Ammon's horn (tissue), 1 donor: ENCODE results near the gene ZBTB8OS.

Source experiments
- DNase-seq: peaks from one replicate; pipeline ENCODE4 v3.0.0-alpha.2; 2016; ENCODE audit warnings: low spot score

Gene ZBTB8OS

DNA sequence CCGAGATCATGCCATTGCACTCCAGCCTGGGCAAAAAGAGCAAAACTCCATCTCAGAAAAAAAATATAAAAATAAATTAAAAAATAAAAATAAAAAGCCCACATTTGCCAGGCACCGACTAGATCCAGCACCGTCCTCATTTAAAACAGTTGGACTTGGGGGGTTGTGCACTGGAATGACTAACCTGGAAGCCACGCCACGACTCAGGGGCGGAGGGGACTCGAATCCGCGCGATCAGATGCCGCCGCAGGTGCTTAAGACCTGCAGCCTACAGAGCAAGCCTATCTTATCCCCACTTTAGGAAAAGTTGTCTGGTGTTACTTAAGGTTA lies 38.5 kb downstream of the ZBTB8OS start:
- DNase-seq = no peak

DNA sequence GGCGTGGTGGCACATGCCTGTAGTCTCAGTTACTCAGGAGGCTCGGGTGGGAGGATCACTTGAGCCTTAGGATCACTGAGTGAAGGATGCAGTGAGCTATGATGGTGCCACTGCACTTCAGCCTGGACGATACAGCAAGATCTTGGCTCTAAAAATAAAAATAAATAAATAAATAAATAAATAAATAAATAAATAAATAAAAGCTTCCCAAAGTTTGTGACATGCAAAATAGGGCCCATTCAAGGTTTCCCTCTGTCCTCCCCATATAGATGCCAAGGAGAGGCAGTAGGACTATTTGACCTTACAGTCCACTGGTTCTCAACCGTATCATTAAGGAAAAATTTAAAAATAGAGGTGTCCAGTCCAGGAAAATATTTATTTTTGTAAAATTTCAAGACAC lies 41.2 kb downstream of the ZBTB8OS start:
- no peak for DNase-seq

DNA sequence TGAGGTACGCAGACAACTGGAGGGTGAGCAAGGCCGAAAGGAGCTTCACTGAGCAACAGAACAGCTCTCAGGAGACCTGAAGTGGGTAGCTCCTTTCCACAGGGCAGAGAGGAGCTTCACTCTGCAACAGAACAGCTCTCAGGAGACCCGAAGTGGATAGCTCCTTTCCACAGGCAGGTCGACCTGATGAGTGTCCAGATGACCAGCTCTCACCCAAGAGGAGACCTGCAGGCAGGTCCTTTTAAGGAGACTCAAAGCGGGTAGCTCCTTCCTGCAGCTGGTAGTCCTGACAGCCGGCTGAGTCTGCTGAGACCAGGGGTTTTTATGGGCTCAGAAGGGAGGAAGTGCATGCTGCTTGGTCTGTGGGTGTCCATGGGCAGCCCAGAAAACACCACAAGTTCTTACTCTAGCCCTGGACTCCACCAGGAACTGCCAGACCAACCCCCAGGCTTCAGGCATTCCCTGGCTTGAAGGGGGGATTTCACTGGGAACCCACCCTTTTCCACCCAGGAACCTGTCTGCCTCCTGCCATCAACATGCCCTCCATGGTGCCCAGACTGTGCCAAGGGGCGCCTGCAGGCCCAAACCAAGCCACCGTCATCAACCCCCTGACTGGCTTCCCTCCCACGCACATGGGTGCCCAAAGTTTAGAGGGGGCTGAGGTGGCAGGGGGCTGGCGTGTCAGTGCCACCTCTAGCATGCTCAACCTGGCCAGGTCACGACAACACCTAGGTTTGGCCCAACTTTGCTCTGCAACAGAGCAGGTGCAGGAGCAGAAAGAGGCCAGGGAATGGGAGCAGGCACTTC lies 43.6 kb downstream of the ZBTB8OS start:
- DNase-seq = no peak

DNA sequence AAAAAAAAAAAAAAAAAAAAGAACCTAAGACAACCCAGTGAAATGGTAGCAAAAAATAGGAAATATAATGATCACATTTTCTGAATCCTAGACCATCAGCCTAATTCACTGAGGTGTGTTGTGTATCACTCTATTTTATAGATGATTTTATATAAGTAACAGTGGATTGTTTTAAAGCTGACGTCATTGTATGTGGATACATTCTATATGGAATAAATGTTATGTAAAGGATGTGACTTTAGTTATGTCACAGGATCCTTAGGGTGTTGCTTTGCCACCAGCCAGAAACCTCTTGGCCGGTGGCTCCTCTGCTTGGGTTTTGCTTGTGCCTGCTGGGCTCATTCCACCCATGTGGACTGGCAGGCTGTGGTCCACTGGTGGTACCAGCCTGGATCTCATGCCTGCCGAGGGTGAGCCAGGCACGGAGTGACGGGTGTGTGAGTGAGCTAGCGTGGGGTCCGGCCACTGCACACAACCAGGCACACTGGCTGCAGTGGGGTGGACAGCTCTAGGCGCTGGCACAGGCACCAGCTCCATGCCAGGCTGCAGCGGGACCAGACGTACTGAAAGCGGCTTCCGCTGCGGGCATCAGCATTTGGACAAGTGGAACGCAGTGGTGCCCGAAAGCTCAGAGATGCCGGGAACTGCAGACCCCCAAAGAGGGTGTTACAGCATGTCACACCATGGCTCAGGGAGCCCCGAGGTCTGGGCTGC lies 44.5 kb downstream of the ZBTB8OS start:
- no peak for DNase-seq

DNA sequence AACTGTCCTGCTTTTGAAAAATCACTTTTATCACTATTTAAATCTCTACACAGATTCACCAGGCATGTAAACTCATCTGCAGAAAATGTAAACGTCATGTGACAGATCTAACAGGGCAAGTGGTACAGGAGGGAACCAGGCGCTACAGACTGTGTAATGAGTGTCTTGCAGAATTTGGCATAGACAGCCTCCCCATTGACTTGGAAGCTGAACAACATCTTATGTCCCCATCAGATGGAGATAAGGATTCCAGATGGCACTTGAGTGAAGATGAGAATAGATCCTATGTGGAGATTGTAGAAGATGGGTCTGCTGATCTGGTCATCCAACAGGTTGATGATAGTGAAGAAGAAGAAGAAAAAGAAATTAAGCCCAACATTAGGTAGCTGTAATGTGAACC lies 50.3 kb downstream of the ZBTB8OS start:
- no peak for DNase-seq

DNA sequence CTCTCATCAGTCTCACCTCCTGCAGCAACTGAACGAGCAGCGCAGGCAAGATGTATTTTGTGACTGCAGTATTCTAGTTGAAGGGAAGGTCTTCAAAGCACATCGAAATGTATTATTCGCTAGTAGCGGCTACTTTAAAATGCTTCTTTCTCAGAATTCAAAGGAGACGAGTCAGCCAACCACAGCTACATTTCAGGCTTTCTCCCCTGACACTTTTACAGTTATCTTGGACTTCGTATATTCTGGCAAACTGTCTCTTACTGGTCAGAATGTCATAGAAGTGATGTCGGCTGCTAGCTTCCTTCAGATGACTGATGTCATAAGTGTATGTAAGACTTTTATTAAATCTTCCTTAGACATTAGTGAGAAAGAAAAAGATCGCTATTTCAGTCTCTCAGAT lies 57.4 kb downstream of the ZBTB8OS start:
- no peak for DNase-seq

DNA sequence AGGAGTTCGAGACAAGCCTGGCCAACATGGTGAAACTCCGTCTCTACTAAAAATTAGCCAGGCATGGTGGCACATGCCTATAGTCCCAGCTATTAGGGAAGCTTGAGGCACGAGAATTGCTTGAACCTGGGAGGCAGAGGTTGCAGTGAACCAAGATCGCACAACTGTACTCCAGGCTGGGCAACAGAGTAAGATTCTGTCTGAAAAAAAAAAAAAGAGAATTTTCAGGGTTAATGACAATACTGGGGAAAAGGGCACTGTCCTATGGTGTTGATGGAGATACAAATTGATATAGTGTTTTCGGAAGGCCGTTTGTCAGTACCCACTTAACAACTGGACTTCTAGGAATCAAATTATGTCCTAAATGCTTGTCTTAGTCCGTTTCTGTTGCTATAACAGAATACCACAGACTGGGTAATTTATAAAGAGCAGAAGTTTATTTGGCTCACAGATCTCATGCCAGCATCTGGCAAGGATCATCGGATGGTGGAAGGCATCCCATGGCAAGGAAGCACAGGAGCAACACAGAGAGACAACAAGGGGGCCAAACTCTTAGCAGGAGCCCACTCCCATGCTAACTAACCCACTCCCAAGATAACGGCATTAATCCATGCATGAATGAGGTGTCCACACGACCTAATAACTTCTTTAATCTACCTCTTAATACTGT lies 69.9 kb downstream of the ZBTB8OS start:
- DNase-seq = no peak
